C4-2B (cell line): ENCODE results near the gene KIAA0825.

Experiments
- ZFX ChIP-seq: fragments of 450-650 bp; IDR thresholded peaks from 2 replicates; pipeline ENCODE4 v1.6.1; 2017
- TF ChIP-seq, protein P1 (sequence below): fragments of 450-650 bp; conservative IDR thresholded peaks from 2 replicates; pipeline ENCODE4 v1.5.1; 2017; ENCODE audit warnings: mild to moderate bottlenecking

DNA sequence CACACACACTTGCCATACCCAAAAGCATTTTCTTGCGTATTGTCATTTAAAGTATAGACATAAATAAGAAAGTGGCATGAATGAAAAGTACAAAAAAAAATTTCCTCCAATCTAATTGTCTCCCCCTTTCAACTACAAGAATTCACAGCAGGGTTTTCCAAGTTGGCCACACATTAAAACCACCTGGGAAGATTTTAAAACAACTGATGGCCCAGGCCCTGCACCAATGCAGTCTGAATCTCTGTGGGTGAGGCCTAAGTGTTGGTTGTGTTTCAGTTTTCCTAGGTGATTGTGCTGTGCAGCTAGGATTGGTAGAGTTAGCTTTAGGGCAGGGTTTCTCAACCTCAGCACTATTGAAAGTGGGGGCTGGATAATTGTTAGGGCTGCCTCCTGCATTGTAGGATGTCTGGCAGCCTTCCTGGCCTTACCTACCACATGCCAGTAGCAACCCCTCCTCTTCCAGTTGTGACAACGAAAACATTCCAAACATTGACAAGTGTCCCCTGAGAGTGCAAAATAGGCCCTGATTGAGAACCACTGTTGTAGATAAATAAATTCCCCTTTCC lies 337.1 kb downstream of the KIAA0825 start:
- TF ChIP-seq, protein P1, sequence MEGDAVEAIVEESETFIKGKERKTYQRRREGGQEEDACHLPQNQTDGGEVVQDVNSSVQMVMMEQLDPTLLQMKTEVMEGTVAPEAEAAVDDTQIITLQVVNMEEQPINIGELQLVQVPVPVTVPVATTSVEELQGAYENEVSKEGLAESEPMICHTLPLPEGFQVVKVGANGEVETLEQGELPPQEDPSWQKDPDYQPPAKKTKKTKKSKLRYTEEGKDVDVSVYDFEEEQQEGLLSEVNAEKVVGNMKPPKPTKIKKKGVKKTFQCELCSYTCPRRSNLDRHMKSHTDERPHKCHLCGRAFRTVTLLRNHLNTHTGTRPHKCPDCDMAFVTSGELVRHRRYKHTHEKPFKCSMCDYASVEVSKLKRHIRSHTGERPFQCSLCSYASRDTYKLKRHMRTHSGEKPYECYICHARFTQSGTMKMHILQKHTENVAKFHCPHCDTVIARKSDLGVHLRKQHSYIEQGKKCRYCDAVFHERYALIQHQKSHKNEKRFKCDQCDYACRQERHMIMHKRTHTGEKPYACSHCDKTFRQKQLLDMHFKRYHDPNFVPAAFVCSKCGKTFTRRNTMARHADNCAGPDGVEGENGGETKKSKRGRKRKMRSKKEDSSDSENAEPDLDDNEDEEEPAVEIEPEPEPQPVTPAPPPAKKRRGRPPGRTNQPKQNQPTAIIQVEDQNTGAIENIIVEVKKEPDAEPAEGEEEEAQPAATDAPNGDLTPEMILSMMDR, result no peak
- TF ChIP-seq ZFX, result no peak
